Transverse colon (tissue), 4 donors: Measurements from ENCODE around the gene TOMM20. TPM values are rescaled to one million over a fixed set of nuclear protein-coding genes. Genes with fewer than 3 reads are reported as not detected.

ENCODE experiments used
- DNase-seq: peaks from one replicate; pipeline ENCODE4 v3.0.0-alpha.2; 2019
- H3K27ac ChIP-seq, 4 donors: fragments of 200-600 bp; sonication (generic); 2 replicates each; pipeline ENCODE4 v1.5.1; 2016 to 2018; ENCODE audit warnings: inconsistent platforms in 4 of 4
- H3K27me3 ChIP-seq: fragments of 200-600 bp; sonication (generic); 2 replicates; pipeline ENCODE4 v1.5.1; 2017; ENCODE audit warnings: inconsistent platforms
- H3K36me3 ChIP-seq, 4 donors: fragments of 200-600 bp; sonication (generic); 2 replicates each; pipeline ENCODE4 v1.5.1; 2017 to 2019; ENCODE audit warnings: inconsistent platforms in 4 of 4
- H3K4me1 ChIP-seq, 4 donors: fragments of 200-600 bp; sonication (generic); 2 replicates each; pipeline ENCODE4 v1.5.1; 2017 to 2020; ENCODE audit warnings: inconsistent platforms in 4 of 4
- H3K4me3 ChIP-seq, 4 donors: fragments of 200-600 bp; sonication (generic); 1 replicate in 1 of 4; 2 replicates in 3 of 4; pipeline versions ENCODE4 v1.5.1 to v1.6.1; 2017 to 2019; ENCODE audit warnings: inconsistent platforms in 4 of 4
- H3K9me3 ChIP-seq, 2 donors: fragments of 200-600 bp; sonication (generic); 2 replicates each; pipeline ENCODE4 v1.5.1; 2017 to 2019; ENCODE audit warnings: inconsistent platforms in 2 of 2
- CTCF ChIP-seq, 5 experiments: fragments of 200-600 bp in 3 of 5; fragments of 450-650 bp in 2 of 5; sonication (generic) in 3 of 5; IDR thresholded peaks; 1 replicate in 2 of 5; 2 replicates in 3 of 5; pipeline ENCODE4 v1.5.1; 2016 to 2017; ENCODE audit warnings: antibody characterized with exemption in 5 of 5, inconsistent platforms in 3 of 5, mild to moderate bottlenecking in 2 of 5, moderate library complexity in 1 of 5
- EP300 ChIP-seq: sonication (generic); formaldehyde crosslinking; IDR thresholded peaks from one replicate; pipeline ENCODE4 v1.6.1; 2017; ENCODE audit warnings: antibody characterized with exemption, low read depth
- POLR2A ChIP-seq: fragments of 450-650 bp; IDR thresholded peaks from one replicate; pipeline ENCODE4 v1.6.1; 2016; ENCODE audit warnings: antibody characterized with exemption, mild to moderate bottlenecking, moderate library complexity
- POLR2AphosphoS5 ChIP-seq, 3 donors: sonication (generic); formaldehyde crosslinking; IDR thresholded peaks; one replicate each; pipeline ENCODE4 v1.6.1; 2016; ENCODE audit warnings: antibody characterized with exemption in 3 of 3
- WGBS, 2 donors: methylation state at CpG; one replicate each; pipeline ENCODE4 v1.1.5; 2018; ENCODE audit warnings: low coverage in 1 of 2; 5-methylcytosine and 5-hydroxymethylcytosine counted together
- in situ Hi-C, 4 donors: fragments of 200-750 bp; cut with MboI; loops; one replicate each; pipeline versions ENCODE4 v1.15.0 to v1.15.1; 2017; ENCODE audit warnings: low sequenced_read_pairs in 3 of 4, low pct_ligation_motif_present in 1 of 4, low pct_unique_long_range_greater_than_20kb in 1 of 4
- intact Hi-C: fragments of 100-400 bp; cut with DNase I; formaldehyde crosslinking; loops from one replicate; pipeline ENCODE4 v1.15.1; 2023; ENCODE audit warnings: low total_unique reads
- total RNA-seq, 4 donors: library from RNA; depleted of rRNA; stranded (reverse); fragments of >200 nt; gene quantifications; one replicate each; pipeline ENCODE4 v1.1.0, GENCODE V29; 2016

Gene TOMM20
- total RNA-seq, 4 donors from 2014 or later, result 16.9 to 72.9 (median 54.5) TPM

- WGBS, 2 donors, result 77 to 100% methylated on average over 1 to 2 of the region's 2 CpGs
- intact Hi-C loops, result no loop called here
These were observed 22.4 kb upstream of the TOMM20 start for GRCh38 chr1:235151033-235151432.

GRCh38 chr1:235149824-235150223 lies 21.2 kb upstream of the TOMM20 start:
- 85 to 87% methylated on average over 7 to 9 of the region's 9 CpGs for WGBS, 2 donors
- no peaks in the 10 kb centered on the region for H3K27me3 ChIP-seq
- H3K27ac ChIP-seq, result no peak overlapping the region
- no peaks in the 10 kb centered on the region for H3K9me3 ChIP-seq
- intact Hi-C loops, result no loop called here
- H3K4me3 ChIP-seq, result no peak overlapping the region
- DNase-seq, result no peak
- H3K36me3 ChIP-seq, result peaks cover 0 to 85% (median 24%) of the 10 kb centered on the region in 4 donors
- TF ChIP-seq EP300 (no peak), POLR2A (no peak), POLR2AphosphoS5 (IDR thresholded peaks at IDR 0.05) (no peak), CTCF (IDR thresholded peaks at IDR 0.05) (no peak)
- in situ Hi-C loops, result no loop called here
- no peaks in the 10 kb centered on the region for H3K4me1 ChIP-seq

More at GRCh38 chr1:235151033-235151432, 22.4 kb upstream of the TOMM20 start:
- peaks cover 0 to 79% (median 24%) of the 10 kb centered on the region in 4 donors for H3K36me3 ChIP-seq
- peaks cover 0 to 3% (median under 1%) of the 10 kb centered on the region in 4 donors for H3K4me1 ChIP-seq
- H3K27ac ChIP-seq, result no peak overlapping the region
- H3K4me3 ChIP-seq, result no peak overlapping the region
- no peak for DNase-seq
- in situ Hi-C loops, result no loop called here
- H3K9me3 ChIP-seq, result no peaks in the 10 kb centered on the region
- TF ChIP-seq EP300 (no peak), POLR2AphosphoS5 (IDR thresholded peaks at IDR 0.05) (no peak), POLR2A (no peak), CTCF (IDR thresholded peaks at IDR 0.05) (no peak)
- H3K27me3 ChIP-seq, result no peaks in the 10 kb centered on the region

DNA sequence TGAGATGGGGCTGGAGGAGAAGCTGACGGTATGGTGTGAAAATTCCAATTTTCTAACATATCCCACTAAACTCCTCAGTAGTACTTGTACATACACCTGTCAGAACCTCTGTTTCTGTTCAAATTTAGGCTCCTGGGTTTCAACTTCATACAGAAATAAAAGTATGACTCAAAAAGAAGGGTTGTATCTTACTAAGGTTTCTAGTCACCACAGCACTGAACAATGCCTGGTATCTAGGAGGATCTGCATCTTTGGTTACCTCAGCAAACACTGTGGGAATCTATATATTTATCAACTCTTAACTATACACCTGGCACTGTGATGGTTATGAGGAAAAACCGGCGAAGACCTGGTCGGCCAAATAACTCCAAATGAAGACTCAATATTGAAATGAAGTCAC lies 18.6 kb upstream of the TOMM20 start:
- peaks cover 0 to 79% (median 15%) of the 10 kb centered on the region in 4 donors for H3K36me3 ChIP-seq
- H3K9me3 ChIP-seq, result no peaks in the 10 kb centered on the region
- in situ Hi-C loops, result no loop called here
- no peak for TF ChIP-seq EP300
- TF ChIP-seq POLR2AphosphoS5 (IDR thresholded peaks at IDR 0.05), result no peak
- no peak for TF ChIP-seq POLR2A
- TF ChIP-seq CTCF (IDR thresholded peaks at IDR 0.05), result no peak
- DNase-seq, result no peak
- no peak overlapping the region for H3K27ac ChIP-seq
- H3K4me3 ChIP-seq, result no peak overlapping the region
- intact Hi-C loops, result no loop called here
- H3K4me1 ChIP-seq, result no peaks in the 10 kb centered on the region
- 90 to 92% methylated on average over 2 to 4 of the region's 4 CpGs for WGBS, 2 donors
- no peaks in the 10 kb centered on the region for H3K27me3 ChIP-seq

DNA sequence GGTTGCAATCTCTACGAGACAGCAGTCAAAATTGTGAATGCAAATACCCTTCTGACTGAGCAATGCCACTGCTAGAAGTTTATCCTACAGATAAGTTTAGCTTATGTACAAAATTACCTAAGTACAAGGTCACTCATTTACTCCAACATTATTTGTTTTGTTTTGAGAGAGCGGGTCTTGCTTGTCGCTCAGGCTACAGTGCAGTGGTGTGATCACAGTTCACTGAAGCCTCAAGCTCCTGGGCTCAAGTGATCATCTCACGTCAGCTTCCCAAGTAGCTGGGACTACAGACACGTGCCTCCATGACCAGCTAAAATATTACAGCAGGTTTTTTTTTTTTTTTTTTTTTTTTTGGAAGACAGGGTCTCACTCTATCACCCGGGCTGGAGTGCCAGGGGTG lies 17.0 kb upstream of the TOMM20 start:
- H3K36me3 ChIP-seq, result peaks cover 0 to 73% (median 14%) of the 10 kb centered on the region in 4 donors
- no peak for DNase-seq
- H3K4me1 ChIP-seq, result no peaks in the 10 kb centered on the region
- intact Hi-C loops (no loop called here), in situ Hi-C loops (no loop called here)
- H3K9me3 ChIP-seq, result no peaks in the 10 kb centered on the region
- 84 to 89% methylated on average over 3 to 6 of the region's 6 CpGs for WGBS, 2 donors
- H3K4me3 ChIP-seq, result no peak overlapping the region
- H3K27me3 ChIP-seq, result no peaks in the 10 kb centered on the region
- H3K27ac ChIP-seq, result no peak overlapping the region
- TF ChIP-seq POLR2AphosphoS5 (IDR thresholded peaks at IDR 0.05) (no peak), CTCF (IDR thresholded peaks at IDR 0.05) (no peak), EP300 (no peak), POLR2A (no peak)
